HG03175 (cell line): ENCODE measurements around the gene PSMB2.

ENCODE experiments used
- ATAC-seq: cut with Tn5 transposase; IDR thresholded peaks from one replicate; pipeline ENCODE4 v1.9.1; 2021; ENCODE audit warnings: mild to moderate bottlenecking, moderate library complexity; ENCODE audit not compliant: unreplicated experiment

The PSMB2 gene

GRCh38 chr1:35574125-35574654, 67.1 kb downstream of the PSMB2 start:
- no peak for ATAC-seq

DNA sequence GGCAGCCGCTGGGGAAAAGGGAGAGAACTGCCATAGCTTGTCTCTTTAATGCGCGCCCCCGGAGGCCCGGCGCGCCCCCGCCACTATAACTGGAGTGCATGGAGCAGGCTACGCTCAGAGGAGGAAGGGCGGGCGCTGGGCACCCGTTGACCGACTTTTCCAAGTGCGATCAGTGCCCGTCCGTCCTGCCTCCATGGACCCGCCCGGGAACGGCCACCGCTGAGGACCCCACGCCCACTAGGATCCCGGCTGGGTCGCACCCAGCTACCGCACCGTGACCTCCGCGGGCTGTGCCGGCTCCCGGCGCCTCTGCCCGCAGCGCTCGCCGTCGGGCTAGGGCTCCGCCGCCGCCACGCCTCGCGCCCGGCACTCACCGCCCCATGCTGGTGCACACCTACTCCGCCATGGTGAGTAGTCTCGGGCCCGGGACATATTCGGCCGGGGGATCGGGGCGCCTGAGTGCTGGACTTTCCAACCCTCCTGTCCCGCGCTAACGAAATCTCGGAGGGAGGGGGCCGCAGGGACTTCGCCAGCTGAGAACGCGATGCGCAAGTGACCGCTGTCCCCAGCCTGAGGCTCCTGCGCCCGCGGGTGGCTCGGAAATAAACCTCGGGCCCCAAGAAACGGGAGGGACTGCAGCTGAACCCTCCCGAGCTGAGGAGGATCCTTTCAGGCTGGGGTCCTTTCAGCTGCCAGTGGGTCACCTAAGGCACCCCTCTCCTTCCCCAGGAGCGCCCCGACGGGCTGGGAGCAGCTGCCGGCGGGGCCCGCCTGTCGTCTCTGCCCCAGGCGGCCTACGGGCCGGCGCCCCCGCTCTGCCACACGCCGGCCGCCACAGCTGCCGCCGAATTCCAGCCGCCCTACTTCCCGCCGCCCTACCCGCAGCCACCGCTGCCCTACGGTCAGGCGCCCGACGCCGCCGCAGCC, 67.9 kb downstream of the PSMB2 start, which contains the start of gene TFAP2E:
TFAP2E (plus strand) TSS at position 117 of the 927 bp plus-strand sequence; CDS start at position 381, 264 bp downstream.
- no peak for ATAC-seq

DNA sequence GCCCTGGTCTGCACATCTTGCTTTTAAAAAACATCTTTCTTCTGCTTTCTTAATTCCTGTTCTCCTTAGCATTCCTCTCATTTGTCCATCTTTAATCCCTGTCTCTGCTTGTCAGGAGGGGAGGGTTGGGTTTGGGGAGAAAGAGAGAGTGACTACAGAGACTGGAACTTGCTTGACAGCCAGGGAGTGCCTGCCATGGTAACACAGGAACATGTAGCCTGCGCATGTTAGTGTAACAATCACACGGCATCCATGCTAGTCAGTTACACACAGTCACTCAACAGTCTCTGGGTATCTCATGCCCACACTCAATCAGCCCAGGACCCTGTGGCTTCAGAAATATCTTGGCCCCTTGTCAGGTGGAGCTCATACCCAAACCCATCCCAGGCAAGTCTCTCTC, 69.0 kb downstream of the PSMB2 start:
- ATAC-seq = no peak

DNA sequence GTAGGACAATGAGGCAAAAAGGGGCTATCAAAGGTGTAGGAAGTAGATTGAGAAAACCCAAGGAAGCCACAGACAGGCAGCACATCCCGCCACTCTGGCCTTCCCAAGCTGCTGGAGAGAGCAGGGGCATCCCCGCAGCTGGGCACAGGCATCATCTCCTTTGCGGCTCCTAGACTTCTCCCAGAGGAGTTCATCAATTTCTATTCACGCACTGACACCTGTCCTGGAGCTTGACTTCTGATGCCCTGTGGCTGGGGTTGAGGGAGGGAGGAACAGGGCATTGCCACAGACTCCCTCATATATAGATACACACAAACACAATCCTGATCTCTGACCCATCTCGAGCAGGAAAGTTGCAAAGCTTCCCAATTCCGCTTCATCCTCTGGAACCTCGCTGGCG, 70.1 kb downstream of the PSMB2 start:
- no peak for ATAC-seq

DNA sequence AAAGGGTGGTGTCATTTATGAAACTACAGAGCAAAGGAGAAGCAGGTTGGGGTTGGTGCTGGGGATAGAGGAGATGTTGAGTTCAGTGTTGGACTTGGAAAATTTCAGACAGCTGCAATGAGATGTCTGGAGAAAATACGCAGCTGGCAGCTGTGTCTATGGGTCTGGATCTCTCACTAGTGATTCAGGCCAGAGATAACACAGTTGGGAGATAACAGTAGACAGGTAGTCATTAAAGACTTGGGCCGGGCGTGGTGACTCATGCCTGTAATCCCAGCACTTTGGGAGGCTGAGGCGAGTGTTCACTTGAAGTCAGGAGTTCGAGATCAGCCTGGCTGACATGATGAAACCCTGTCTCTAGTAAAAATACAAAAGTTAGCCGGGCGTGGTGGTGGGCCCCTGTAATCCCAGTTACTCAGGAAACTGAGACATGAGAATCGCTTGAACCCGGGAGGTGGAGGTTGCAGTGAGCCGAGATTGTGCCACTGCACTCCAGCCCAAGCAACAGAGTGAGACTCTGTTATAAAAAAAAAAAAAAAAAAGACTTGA, 70.7 kb downstream of the PSMB2 start:
- ATAC-seq = no peak

DNA sequence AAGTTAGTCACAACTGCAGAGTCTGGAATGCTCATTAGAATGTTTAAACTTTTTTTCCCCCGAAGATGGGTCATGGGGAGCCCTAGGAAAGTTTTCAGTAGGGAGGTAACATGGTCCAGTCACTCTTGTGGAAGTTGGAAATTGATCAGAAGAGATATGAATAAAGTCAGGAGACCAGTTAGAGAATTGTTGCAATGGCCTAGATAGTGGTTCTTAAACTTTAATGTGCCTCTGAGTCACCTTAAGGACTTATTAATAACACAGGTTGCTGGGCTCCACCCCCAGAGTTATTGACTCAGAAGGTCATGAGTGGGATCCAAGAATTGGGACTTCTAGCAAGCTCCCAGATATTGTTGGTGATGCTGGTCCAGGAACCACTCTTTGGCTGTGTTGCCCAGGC, 71.4 kb downstream of the PSMB2 start:
- ATAC-seq = no peak

- no peak for ATAC-seq
Observed at GRCh38 chr1:35568975-35569395, 72.3 kb downstream of the PSMB2 start.

DNA sequence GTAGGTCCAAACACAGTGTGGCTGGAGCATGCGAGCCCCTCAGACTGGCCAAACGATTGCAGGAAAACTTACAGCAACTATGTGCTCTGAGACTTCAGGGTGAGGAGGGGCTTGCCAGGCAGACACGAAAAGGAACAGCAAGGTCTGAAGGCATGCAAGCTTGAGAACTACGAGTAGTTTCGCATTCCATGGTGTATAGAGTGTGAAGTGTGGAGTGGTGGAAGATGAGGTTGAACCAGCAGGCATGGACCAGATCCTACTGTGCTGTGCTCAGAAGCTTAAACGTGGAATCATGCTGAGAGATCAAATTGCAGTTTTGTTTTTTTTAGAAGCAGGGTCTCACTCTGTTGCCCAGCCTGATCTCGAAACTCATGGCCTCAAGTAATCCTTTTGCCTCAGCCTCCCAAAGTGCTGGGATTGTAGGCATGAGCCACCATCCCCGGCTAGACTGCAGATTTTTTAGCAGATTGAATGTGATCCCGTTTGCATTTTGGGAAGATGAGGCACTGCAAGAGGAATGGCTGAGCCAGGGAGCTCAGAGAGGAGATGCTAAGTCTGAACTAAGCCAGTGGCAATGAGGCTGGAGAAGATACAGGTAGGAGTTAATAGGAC, 73.3 kb downstream of the PSMB2 start:
- no peak for ATAC-seq

DNA sequence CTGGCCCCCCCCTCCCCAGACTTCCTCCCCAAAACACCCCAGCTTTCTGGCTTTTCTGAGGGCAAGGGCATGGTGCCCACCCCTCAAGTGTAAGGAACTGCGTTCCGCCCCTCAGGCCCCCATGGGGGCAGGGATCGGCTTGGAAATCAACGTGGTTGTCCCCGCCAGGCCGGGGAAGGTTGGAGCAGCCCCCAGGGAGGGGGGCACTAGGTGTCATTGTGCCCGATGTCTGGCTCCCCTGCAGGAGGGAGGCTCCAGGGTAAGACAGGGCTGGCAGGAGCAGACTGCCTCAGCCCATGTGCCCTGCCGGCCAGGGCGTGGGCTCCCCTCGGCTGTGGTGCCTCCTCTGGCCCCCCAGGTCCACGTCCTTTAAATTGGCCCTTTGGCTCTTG, 75.6 kb downstream of the PSMB2 start:
- ATAC-seq = no peak

- no peak for ATAC-seq
Observed at GRCh38 chr1:35564884-35565741, 76.2 kb downstream of the PSMB2 start.

- peak; percentile 72 for ATAC-seq
Observed at GRCh38 chr1:35564037-35564883, 77.1 kb downstream of the PSMB2 start.

DNA sequence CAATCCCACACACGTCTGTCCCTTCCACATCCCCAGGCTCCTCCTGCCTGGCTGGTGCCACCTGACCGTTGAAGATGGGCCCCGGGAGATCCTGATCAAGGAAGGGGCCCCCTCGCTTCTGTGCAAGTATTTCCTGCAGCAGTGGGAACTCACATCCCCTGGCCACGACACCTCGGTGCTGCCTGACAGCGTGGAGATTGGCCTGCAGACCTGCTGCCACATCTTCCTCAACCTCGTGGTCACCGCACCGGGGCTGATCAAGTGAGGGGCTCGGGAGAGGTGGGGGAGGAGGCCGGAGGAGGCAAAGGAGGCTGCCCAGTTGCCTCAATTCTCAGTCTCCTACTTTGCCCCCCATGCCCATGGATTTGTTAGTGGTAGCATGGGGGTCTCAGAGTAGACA, 78.2 kb downstream of the PSMB2 start:
- no peak for ATAC-seq

GRCh38 chr1:35561972-35562680, 79.2 kb downstream of the PSMB2 start:
- no peak for ATAC-seq

GRCh38 chr1:35561297-35561971, 79.9 kb downstream of the PSMB2 start:
- ATAC-seq = no peak

DNA sequence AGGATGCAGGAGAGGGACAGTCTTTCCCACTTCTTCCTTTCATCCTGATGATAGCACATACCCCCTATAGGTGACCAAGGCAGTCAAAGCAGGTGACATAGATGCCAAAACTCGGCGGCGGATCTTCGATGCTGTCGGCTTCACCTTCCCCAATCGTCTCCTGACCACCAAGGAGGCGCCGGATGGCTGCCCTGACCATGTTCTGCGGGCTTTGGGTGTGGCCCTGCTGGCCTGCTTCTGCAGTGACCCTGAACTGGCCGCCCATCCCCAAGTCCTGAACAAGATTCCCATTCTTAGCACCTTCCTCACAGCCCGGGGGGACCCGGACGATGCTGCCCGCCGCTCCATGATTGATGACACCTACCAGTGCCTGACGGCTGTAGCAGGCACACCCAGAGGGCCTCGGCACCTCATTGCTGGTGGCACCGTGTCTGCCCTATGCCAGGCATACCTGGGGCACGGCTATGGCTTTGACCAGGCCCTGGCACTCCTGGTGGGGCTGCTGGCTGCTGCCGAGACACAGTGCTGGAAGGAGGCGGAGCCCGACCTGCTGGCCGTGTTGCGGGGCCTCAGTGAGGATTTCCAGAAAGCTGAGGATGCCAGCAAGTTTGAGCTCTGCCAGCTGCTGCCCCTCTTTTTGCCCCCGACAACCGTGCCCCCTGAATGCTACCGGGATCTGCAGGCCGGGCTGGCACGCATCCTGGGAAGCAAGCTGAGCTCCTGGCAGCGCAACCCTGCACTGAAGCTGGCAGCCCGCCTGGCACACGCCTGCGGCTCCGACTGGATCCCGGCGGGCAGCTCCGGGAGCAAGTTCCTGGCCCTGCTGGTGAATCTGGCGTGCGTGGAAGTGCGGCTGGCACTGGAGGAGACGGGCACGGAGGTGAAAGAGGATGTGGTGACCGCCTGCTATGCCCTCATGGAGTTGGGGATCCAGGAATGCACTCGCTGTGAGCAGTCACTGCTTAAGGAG, 80.8 kb downstream of the PSMB2 start:
- no peak for ATAC-seq

DNA sequence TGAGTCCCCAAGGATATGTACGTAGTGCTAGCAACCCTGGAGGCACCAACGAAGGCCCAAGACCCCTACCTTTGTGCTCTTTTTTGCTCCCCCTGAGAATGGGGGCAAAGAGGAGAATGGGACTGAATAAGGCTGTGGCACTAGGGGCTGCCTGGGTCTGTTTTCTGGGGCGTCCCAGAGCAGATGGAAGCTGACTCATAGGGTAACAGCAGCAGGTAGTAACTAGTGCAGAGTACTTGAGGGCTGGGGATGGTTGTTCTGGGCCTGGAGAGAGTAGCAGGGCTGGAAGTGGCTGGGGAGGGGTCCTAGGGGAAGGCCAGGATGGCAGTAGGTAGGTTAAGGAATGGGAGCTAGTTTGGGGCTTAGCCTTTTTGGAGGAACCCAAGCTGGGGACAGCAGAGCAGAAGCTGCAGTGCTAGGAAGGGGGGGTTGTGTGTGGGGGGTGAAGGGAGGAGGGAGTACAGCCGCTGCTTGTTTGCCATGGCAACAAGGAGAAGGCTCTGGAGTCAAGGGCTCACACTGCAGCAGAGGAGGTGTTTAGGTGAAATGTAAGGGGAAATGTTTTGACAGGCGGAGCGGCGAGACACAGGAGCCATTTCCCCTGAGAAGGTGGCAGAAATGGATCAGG, 81.9 kb downstream of the PSMB2 start:
- no peak for ATAC-seq
